K562 (cell line): Measurements from ENCODE around the gene HPSE2. TPM values are rescaled to one million over a fixed set of nuclear protein-coding genes. Genes with fewer than 3 reads are reported as not detected.
"Not testable (repeated sequence)": the region's sequence is repeated elsewhere in the genome, so short reads cannot be mapped to it uniquely, and the experiment has no call there.

Experiments used
- ATAC-seq: fragments of 200-7000 bp; cut with Tn5 transposase; 3 replicates; pipeline ENCODE4 v1.9.1; 2020; ENCODE audit warnings: moderate library complexity
- BruUV-seq: library from RNA; stranded (reverse); fragments of 400-500 nt; replicated peaks from 2 replicates; lab custom pipeline; 2021; lab: Mats Ljungman, UMichigan
- CTCF ChIA-PET: fragments of 300-600 bp; formaldehyde crosslinking; extraction: SDS; loops from one replicate; lab custom pipeline; 2021; ENCODE audit warnings: low intra/inter-chr PET ratio; lab: Yijun Ruan, JAX
- POLR2A ChIA-PET: fragments of 300-600, 350-650 bp; sonication (Branson Sonifier 250); formaldehyde crosslinking; extraction: SDS; loops from one replicate; lab custom pipeline; 2021; ENCODE audit warnings: antibody characterized with exemption, inconsistent platforms; lab: Yijun Ruan, JAX
- DNase-seq, 4 experiments: peaks; one replicate each; pipeline versions ENCODE4 v3.0.0 to v3.0.0-alpha.2; 2011 to 2018; ENCODE audit warnings: low spot score in 3 of 4, mixed read lengths in 3 of 4; ENCODE audit errors: extremely low read depth in 1 of 4
- FAIRE-seq: peaks from 2 replicates; lab custom pipeline; 2011; peaks lifted over from hg19 to GRCh38; lab: Jason Lieb, UNC
- H2AFZ ChIP-seq: 2 replicates; pipeline ENCODE4 v1.6.0; 2011; ENCODE audit warnings: low read depth, low read length, control low read depth, inconsistent platforms
- H3K27ac ChIP-seq: fragments of 200-600 bp; 3 replicates; pipeline ENCODE4 v1.8.0; 2011; ENCODE audit warnings: low read depth, mild to moderate bottlenecking, control low read depth, inconsistent platforms, low read length, moderate library complexity, mixed read lengths; ENCODE audit errors: extremely low read depth
- H3K27me3 ChIP-seq, 2 experiments: fragments of 300-600 bp in 1 of 2; 2 replicates in 1 of 2; 3 replicates in 1 of 2; pipeline versions ENCODE4 v1.6.0 to v1.8.0; 2011; ENCODE audit warnings: inconsistent platforms in 2 of 2, low read length in 2 of 2, mild to moderate bottlenecking in 1 of 2, mixed read lengths in 1 of 2, moderate library complexity in 1 of 2; ENCODE audit not compliant: control insufficient read depth in 2 of 2, insufficient read depth in 2 of 2
- H3K36me3 ChIP-seq: fragments of 300-600 bp; 3 replicates; pipeline ENCODE4 v1.8.0; 2011; ENCODE audit warnings: mild to moderate bottlenecking, low read length, inconsistent platforms; ENCODE audit not compliant: control insufficient read depth, insufficient read depth
- H3K4me1 ChIP-seq, 2 experiments: fragments of 200-600 bp in 1 of 2; replicated peaks in 1 of 2; 2 replicates in 1 of 2; 3 replicates in 1 of 2; pipeline versions ENCODE4 v1.5.1 to v1.8.0; 2011; ENCODE audit warnings: inconsistent platforms in 2 of 2, low read length in 2 of 2, mild to moderate bottlenecking in 1 of 2, mixed read lengths in 1 of 2, moderate library complexity in 1 of 2; ENCODE audit not compliant: control insufficient read depth in 2 of 2, insufficient read depth in 2 of 2
- H3K4me2 ChIP-seq: 2 replicates; pipeline ENCODE4 v1.6.1; 2011; ENCODE audit warnings: low read length, control low read depth, inconsistent platforms, mixed read lengths; ENCODE audit not compliant: insufficient read depth
- H3K4me3 ChIP-seq: fragments of 200-600 bp; sonication (generic), shearing (Covaris generic); 2 replicates; pipeline ENCODE4 v1.5.1; 2016; ENCODE audit warnings: control low read depth, inconsistent platforms
- H3K79me2 ChIP-seq: fragments of 200-600 bp; 3 replicates; pipeline ENCODE4 v1.8.0; 2011; ENCODE audit warnings: low read length, inconsistent platforms; ENCODE audit not compliant: control insufficient read depth, insufficient read depth
- H3K9ac ChIP-seq, 2 experiments: 2 replicates each; pipeline versions ENCODE4 v1.6.0 to v1.6.1; 2011; ENCODE audit warnings: low read depth in 2 of 2, low read length in 2 of 2, control low read depth in 1 of 2, inconsistent platforms in 1 of 2, mild to moderate bottlenecking in 1 of 2, mixed read lengths in 1 of 2; ENCODE audit not compliant: insufficient read depth in 1 of 2
- H3K9me1 ChIP-seq: one replicate; pipeline ENCODE4 v1.6.0; 2011; ENCODE audit warnings: inconsistent platforms, mild to moderate bottlenecking, low read length, moderate library complexity; ENCODE audit not compliant: control insufficient read depth, insufficient read depth
- H3K9me3 ChIP-seq: replicated peaks from 2 replicates; pipeline ENCODE4 v1.5.1; 2011; ENCODE audit warnings: low read depth, low read length, inconsistent platforms; ENCODE audit not compliant: control insufficient read depth, insufficient read depth
- H4K20me1 ChIP-seq: replicated peaks from 2 replicates; pipeline ENCODE4 v1.6.1; 2011; ENCODE audit warnings: low read length, inconsistent platforms, mixed read lengths; ENCODE audit not compliant: control insufficient read depth, insufficient read depth
- CBFB ChIP-seq: sonication (generic); formaldehyde crosslinking; IDR thresholded peaks from 2 replicates; pipeline ENCODE4 v1.4.0; 2020; ENCODE audit warnings: mild to moderate bottlenecking, missing genetic modification reagents
- CHD2 ChIP-seq: IDR thresholded peaks from 2 replicates; pipeline ENCODE4 v1.6.1; 2011; ENCODE audit warnings: low read depth, low read length
- CTCF ChIP-seq, 3 experiments: IDR thresholded peaks in 2 of 3; conservative IDR thresholded peaks in 1 of 3; 2 replicates each; pipeline ENCODE4 v1.5.1; 2011 to 2012; ENCODE audit warnings: low read length in 3 of 3, mild to moderate bottlenecking in 3 of 3, control low read depth in 2 of 3, improper control_type of control experiment in 1 of 3, inconsistent platforms in 1 of 3, low read depth in 1 of 3, mixed read lengths in 1 of 3, moderate library complexity in 1 of 3; ENCODE audit not compliant: insufficient read depth in 2 of 3
- ZNF551 ChIP-seq: fragments of 250-450 bp; sonication (Bioruptor Pico); IDR thresholded peaks from 2 replicates; pipeline ENCODE4 v1.5.0; 2021; ENCODE audit warnings: mild to moderate bottlenecking, moderate library complexity
- WGBS: fragments of 100-300 bp; shearing (Covaris generic); methylation state at CpG from one replicate; pipeline ENCODE4 v1.1.6; 2016; ENCODE audit warnings: low coverage, mixed read lengths; ENCODE audit not compliant: insufficient coverage; ENCODE audit errors: missing lambda C conversion rate; 5-methylcytosine and 5-hydroxymethylcytosine counted together
- in situ Hi-C: fragments of 300-500 bp; cut with MboI; formaldehyde crosslinking; loops from 4 replicates; pipeline ENCODE4 v1.15.0; 2018; ENCODE audit warnings: inconsistent platforms, mixed read lengths
- intact Hi-C: fragments of 100-400 bp; cut with micrococcal nuclease; formaldehyde crosslinking; loops from 2 replicates; pipeline ENCODE4 v1.14.2; 2022
- polyA plus RNA-seq, 8 experiments: library from polyadenylated mRNA; depleted of rRNA in 4 of 8; stranded (reverse) in 5 of 8; unstranded in 3 of 8; fragments of >200 nt; fragmentation: Nextera tagmentation in 2 of 8; fragmentation: Illumina TruSeq in 1 of 8; extraction: Ambion mirVana in 2 of 8; extraction: Trizol in 1 of 8; gene quantifications; 2 replicates each; pipeline versions ENCODE4 v1.2.1 to v1.2.3, GENCODE V29; 2011 to 2014; ENCODE audit warnings: inconsistent platforms in 1 of 8, missing spikeins in 1 of 8
- total RNA-seq, 7 experiments: library from RNA; depleted of rRNA in 6 of 7; stranded (reverse); fragments of >200 nt in 6 of 7; fragmentation: Illumina TruSeq in 2 of 7; extraction: Trizol in 2 of 7; gene quantifications; 2 replicates each; pipeline versions ENCODE4 v1.2.1 to v1.2.3, GENCODE V29; 2011 to 2021; ENCODE audit warnings: low replicate concordance in 1 of 7

Gene HPSE2
- total and polyA plus RNA-seq, 9 of the 15 experiments (the other 6 are each of a cell fraction or from before 2014, with no cell fraction given) = 0.03 to 0.10 (median 0.04) TPM; not detected in 2

- Histone ChIP-seq H3K27me3 (peaks cover 0 to 9% of the 10 kb centered on the region in 2 experiments; a peak in 4 of 5 replicates), H3K9me1 (no peaks in the 10 kb centered on the region), H2AFZ (no peak overlapping the region), H3K27ac (no peak overlapping the region), H3K9me3 (no peaks in the 10 kb centered on the region), H3K4me1 (no peaks in the 10 kb centered on the region), H3K4me2 (no peak overlapping the region), H4K20me1 (no peaks in the 10 kb centered on the region), H3K4me3 (no peak overlapping the region), H3K9ac (no peak overlapping the region), H3K79me2 (no peaks in the 10 kb centered on the region), H3K36me3 (no peaks in the 10 kb centered on the region)
- intact Hi-C loops = no loop called here
- FAIRE-seq = no peak
- in situ Hi-C loops = no loop called here
- ATAC-seq = no peak
- no TSS peak for BruUV-seq
- DNase-seq = no peak
- TF ChIP-seq CBFB (no peak), CHD2 (no peak), ZNF551 (CRISPR knock-in tag) (no peak), CTCF (IDR thresholded peaks at IDR 0.05 in 2 of 3, conservative IDR thresholded peaks at IDR 0.05 in 1 of 3; ENCODE audit: insufficient read depth in 2 of 3, low read depth in 1 of 3, low read length in 3 of 3) (peak in 1 of 3 experiments; percentile 16; a peak in 1 of 6 replicates)
- 1% methylated on average over 6 of the region's 7 CpGs for WGBS
- CTCF ChIA-PET = no interaction called here
- POLR2A ChIA-PET = no interaction called here
Observed at GRCh38 chr10:98555021-98555619, 680.5 kb downstream of the HPSE2 start.

GRCh38 chr10:98541561-98541960, 694.1 kb downstream of the HPSE2 start:
- H3K4me1 ChIP-seq, H3K79me2 ChIP-seq, BruUV-seq, DNase-seq, H3K9ac ChIP-seq, H3K36me3 ChIP-seq, H3K9me1 ChIP-seq, H3K4me2 ChIP-seq, in situ Hi-C loops, H4K20me1 ChIP-seq, ATAC-seq, FAIRE-seq, H3K4me3 ChIP-seq, POLR2A ChIA-PET, intact Hi-C loops, H3K27ac ChIP-seq, CTCF ChIA-PET, H3K9me3 ChIP-seq, H2AFZ ChIP-seq, H3K27me3 ChIP-seq: not testable (repeated sequence)
- WGBS = 0% methylated on average over 2 of the region's 7 CpGs
